Fibroblast of mammary gland (primary cell): ENCODE measurements around the gene FZD7.

Experiments
- DNase-seq: peaks from one replicate; pipeline ENCODE4 v3.0.0-alpha.2; 2010; ENCODE audit warnings: low read depth
- H3K4me3 ChIP-seq: 2 replicates; pipeline ENCODE4 v1.5.1; 2011; ENCODE audit warnings: low read depth, mild to moderate bottlenecking, low read length, moderate library complexity; ENCODE audit not compliant: control insufficient read depth
- CTCF ChIP-seq: conservative IDR thresholded peaks from 2 replicates; pipeline ENCODE4 v1.5.1; 2011; ENCODE audit warnings: low read depth, low read length, inconsistent platforms; ENCODE audit not compliant: control insufficient read depth, insufficient read depth

FZD7 gene

GRCh38 chr2:202039278-202040078, 5.8 kb downstream of the FZD7 start:
- H3K4me3 ChIP-seq = no peak overlapping the region
- DNase-seq = peak; percentile 13
- TF ChIP-seq CTCF = no peak

- no peak overlapping the region for H3K4me3 ChIP-seq
- DNase-seq = no peak
- TF ChIP-seq CTCF = no peak
Measured at GRCh38 chr2:202040079-202040844, 6.6 kb downstream of the FZD7 start.

GRCh38 chr2:202042444-202042843, 8.8 kb downstream of the FZD7 start:
- H3K4me3 ChIP-seq = no peak overlapping the region
- DNase-seq = peak; percentile 19
- TF ChIP-seq CTCF = no peak

GRCh38 chr2:202043475-202043874, 9.8 kb downstream of the FZD7 start:
- TF ChIP-seq CTCF = no peak
- no peak for DNase-seq
- no peak overlapping the region for H3K4me3 ChIP-seq

- no peak for DNase-seq
- no peak for TF ChIP-seq CTCF
- no peak overlapping the region for H3K4me3 ChIP-seq
Measured at GRCh38 chr2:202044777-202045176, 11.1 kb downstream of the FZD7 start.

- no peak for TF ChIP-seq CTCF
- DNase-seq = no peak
- H3K4me3 ChIP-seq = no peak overlapping the region
Measured at GRCh38 chr2:202046572-202046971, 12.9 kb downstream of the FZD7 start.
